Measurements from ENCODE around the gene ARHGAP15.

Gene ARHGAP15

DNA sequence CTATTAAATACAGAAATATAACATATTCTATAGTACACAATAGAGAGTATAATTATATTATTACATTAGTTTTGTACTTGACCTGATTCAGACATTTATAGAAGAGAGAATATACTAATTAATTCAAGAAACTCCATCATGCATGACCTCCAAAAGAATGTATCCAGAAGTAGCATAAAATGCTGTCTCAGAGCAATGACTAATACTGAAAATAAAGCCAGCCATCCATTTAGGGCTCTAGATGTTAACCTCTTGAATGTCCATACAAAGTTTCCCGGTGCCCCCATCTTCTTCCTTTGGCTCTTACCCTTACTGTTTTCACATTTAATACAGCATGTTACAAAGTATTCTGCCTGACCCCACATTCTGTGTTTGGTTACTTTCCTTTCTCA is 102.0 kb downstream of the ARHGAP15 start:
- Mint-ChIP-seq H3K27me3 (no peaks in the 10 kb centered on the region), H3K4me3 (no peak overlapping the region), H3K9me3 (peaks cover 4% of the 10 kb centered on the region), H3K4me1 (peaks cover 1% of the 10 kb centered on the region), H3K36me3 (peaks cover 51% of the 10 kb centered on the region), H3K27ac (no peak overlapping the region)
- DNase-seq (ENCODE audit: low spot score in 2 of 2) = no peak
- ATAC-seq (ENCODE audit: low read depth) = no peak

DNA sequence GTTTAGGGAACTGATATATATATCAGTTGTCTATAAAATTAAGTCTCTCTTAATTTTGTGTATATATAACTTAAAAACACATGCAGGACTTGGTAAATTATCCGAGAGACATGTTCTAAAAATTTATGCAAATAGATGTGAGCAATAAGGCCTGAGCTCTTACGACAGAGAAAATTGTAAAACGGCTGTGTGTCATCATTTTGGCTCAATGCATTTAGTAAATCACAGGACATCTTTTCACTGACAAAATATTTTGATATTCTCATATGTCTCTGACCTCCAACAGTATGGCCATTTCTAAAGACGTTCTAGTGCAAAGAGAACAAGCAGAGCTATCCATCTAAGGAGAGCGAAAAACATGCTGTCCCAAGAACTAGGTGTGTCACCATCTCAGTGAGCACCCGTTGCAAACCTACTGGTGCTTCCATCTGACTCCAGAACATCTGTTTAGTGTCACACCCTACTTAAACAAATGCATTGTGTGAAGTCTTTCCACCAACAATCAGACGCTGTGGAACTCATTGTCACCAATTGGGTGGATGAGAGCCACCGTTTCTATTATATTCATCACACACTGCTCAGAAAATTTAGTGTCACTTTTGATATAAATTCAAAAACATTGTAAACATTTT is 108.0 kb downstream of the ARHGAP15 start:
- DNase-seq (ENCODE audit: low spot score in 2 of 2) (no peak), ATAC-seq (ENCODE audit: low read depth) (no peak)
- peaks cover 18% of the 10 kb centered on the region for H3K4me1 Mint-ChIP-seq
- peaks cover 4% of the 10 kb centered on the region for H3K9me3 Mint-ChIP-seq
- H3K27ac Mint-ChIP-seq = no peak overlapping the region
- H3K4me3 Mint-ChIP-seq = no peak overlapping the region
- no peaks in the 10 kb centered on the region for H3K27me3 Mint-ChIP-seq
- peaks cover 47% of the 10 kb centered on the region for H3K36me3 Mint-ChIP-seq

DNA sequence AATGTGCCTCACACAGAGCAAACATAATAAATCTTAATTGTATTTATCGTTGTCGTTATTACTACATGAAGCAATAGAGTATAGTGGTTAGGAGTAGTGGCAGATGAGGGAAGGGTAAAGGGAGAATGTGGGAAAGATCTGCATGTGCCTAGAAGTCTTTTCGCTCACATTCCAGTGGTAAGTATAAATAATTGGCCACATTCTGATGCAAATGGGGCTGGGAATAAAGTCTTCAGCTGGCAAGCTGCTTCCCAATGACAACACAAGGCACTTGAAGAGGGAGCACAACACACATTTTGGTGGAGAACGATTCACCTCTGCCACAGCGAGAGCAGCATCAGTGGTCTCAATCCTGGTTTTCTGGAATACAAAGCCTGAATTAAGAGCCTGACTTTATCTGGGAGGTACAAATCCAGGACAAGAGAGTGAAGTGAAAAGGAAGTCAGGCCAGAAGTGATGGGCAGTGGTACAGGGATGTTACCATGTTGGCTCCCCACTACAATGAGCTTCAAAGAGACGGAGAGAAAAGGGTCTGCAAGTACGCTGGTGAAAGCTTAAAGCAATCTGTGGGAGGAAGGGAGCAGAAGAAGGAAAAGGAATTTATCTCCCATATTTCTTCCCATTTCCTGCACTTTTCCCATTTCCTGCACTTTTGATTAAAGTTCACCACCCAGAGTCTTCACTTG is 112.3 kb downstream of the ARHGAP15 start:
- no peak for ATAC-seq (ENCODE audit: low read depth)
- peak overlapping the region; percentile 57 for H3K27ac Mint-ChIP-seq

DNA sequence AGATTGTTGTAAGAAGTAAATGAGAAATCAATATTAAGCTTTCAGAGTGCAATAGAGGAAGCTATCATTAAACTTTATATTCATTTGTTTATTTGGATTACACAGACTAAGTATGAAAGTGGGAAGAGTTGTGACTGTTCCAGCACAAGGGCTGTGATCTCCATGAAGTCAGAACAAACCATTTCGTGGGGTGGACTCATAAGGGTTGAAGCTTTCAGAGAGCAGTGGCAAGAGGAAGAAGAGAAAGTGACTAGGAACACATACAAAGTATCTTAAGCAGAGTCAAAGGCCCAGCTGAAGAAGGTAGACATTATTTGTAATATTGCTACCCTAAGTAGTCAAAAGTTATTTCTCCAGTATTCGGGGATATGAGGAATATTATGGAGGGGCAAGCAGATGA is 117.0 kb downstream of the ARHGAP15 start:
- Mint-ChIP-seq H3K27me3 (no peaks in the 10 kb centered on the region), H3K27ac (no peak overlapping the region), H3K9me3 (no peaks in the 10 kb centered on the region), H3K36me3 (peaks cover 16% of the 10 kb centered on the region), H3K4me3 (no peak overlapping the region), H3K4me1 (peaks cover 14% of the 10 kb centered on the region)
- DNase-seq (ENCODE audit: low spot score in 2 of 2) (no peak), ATAC-seq (ENCODE audit: low read depth) (no peak)

More for the DNA sequence above, 112.3 kb downstream of the ARHGAP15 start:
- no peak for DNase-seq (ENCODE audit: low spot score in 2 of 2)
- H3K4me1 Mint-ChIP-seq = peaks cover 15% of the 10 kb centered on the region
- H3K9me3 Mint-ChIP-seq = no peaks in the 10 kb centered on the region
- H3K36me3 Mint-ChIP-seq = peaks cover 15% of the 10 kb centered on the region
- H3K27me3 Mint-ChIP-seq = no peaks in the 10 kb centered on the region
- no peak overlapping the region for H3K4me3 Mint-ChIP-seq

DNA sequence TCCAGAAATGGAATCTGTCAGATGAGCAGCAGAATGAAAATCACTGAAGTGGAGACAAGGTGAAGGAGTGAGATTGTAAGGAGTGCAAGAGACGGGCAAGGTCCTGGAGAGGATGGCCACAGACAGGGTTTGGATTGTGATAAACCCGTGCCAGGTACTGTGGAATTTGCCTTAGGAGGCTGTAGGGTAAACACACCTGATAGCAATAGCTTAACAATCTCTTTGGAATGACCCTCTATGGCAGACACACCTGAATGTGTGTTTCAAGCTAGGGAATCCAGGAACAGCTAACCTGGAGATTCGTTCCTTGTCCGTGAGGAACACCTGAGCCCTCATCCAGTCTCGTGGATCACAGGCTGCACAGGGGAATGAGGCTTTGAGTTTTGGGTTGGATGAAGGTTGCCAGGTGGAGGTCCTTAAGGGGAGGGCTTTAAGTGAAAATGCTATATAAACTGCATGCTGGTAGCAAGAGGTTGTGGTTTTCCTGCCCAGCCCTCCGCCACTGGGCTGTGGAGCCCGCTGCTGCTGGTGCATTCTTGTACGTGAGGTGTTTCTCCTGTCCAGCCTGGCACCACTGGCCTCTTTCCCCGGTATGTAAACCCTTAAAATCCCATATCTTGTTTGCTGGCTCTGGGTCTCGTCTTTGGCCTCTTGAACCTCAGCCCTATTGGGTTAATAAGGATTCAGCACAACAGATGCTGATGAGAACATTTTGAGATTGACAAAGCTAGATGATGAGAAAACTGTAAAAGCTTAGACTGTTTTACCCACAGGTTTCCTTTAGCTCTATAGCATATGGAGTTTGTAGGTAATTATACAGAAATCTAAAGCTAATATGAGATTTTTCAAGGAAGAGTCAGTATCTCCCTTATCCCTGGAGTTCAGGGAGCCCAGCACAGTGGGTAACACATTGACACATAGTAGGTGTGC is 117.9 kb downstream of the ARHGAP15 start:
- H3K4me1 Mint-ChIP-seq = peaks cover 6% of the 10 kb centered on the region
- DNase-seq (ENCODE audit: low spot score in 2 of 2) (no peak), ATAC-seq (ENCODE audit: low read depth) (no peak)
- no peaks in the 10 kb centered on the region for H3K27me3 Mint-ChIP-seq
- H3K27ac Mint-ChIP-seq = no peak overlapping the region
- no peak overlapping the region for H3K4me3 Mint-ChIP-seq
- H3K9me3 Mint-ChIP-seq = no peaks in the 10 kb centered on the region
- peaks cover 8% of the 10 kb centered on the region for H3K36me3 Mint-ChIP-seq

DNA sequence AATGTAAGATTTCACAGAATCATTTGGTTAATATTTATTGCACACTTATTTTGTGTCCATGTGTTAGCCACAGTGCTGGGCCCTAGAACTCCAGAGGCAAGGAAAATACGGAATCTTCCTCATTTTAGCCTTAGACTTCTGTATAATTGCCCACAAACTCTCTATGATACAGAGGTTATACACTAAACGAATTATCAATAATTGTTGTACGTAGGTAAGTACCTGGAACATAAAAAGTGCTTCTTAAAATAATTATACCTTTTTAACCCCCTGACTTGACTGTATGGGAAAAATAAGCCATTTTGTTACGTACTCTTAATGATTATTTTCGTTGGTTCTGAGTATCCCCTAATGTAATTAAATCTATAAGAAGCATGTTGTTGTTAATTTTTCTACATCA is 119.4 kb downstream of the ARHGAP15 start:
- H3K9me3 Mint-ChIP-seq = no peaks in the 10 kb centered on the region
- H3K4me3 Mint-ChIP-seq = no peak overlapping the region
- DNase-seq (ENCODE audit: low spot score in 2 of 2) = no peak
- peaks cover 13% of the 10 kb centered on the region for H3K36me3 Mint-ChIP-seq
- H3K27me3 Mint-ChIP-seq = no peaks in the 10 kb centered on the region
- no peak overlapping the region for H3K27ac Mint-ChIP-seq
- ATAC-seq (ENCODE audit: low read depth) = no peak
- peaks cover 13% of the 10 kb centered on the region for H3K4me1 Mint-ChIP-seq

DNA sequence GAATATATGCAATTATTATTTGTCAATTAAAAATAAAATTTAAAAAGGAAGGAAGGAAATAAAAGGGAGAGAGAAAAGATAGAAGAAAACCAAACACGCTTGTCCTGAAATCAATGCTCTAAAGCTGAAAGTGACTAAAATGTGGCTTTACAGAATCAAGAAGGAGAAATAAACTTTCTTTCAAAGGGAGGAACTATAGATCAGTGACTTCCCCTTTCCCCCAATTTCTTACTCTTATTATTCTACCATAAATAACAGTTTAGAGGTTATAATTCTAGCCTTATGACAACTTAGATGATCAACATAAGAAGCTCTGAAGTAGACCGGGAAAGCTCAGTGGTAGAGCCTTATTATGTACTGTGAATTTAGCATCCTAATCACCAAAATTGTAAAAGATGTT is 122.5 kb downstream of the ARHGAP15 start:
- Mint-ChIP-seq H3K9me3 (no peaks in the 10 kb centered on the region), H3K36me3 (peaks cover 13% of the 10 kb centered on the region), H3K27ac (peak overlapping the region; percentile 67), H3K4me3 (no peak overlapping the region), H3K4me1 (peaks cover 25% of the 10 kb centered on the region), H3K27me3 (no peaks in the 10 kb centered on the region)
- ATAC-seq (ENCODE audit: low read depth) (peak; percentile 73), DNase-seq (ENCODE audit: low spot score in 2 of 2) (no peak)

DNA sequence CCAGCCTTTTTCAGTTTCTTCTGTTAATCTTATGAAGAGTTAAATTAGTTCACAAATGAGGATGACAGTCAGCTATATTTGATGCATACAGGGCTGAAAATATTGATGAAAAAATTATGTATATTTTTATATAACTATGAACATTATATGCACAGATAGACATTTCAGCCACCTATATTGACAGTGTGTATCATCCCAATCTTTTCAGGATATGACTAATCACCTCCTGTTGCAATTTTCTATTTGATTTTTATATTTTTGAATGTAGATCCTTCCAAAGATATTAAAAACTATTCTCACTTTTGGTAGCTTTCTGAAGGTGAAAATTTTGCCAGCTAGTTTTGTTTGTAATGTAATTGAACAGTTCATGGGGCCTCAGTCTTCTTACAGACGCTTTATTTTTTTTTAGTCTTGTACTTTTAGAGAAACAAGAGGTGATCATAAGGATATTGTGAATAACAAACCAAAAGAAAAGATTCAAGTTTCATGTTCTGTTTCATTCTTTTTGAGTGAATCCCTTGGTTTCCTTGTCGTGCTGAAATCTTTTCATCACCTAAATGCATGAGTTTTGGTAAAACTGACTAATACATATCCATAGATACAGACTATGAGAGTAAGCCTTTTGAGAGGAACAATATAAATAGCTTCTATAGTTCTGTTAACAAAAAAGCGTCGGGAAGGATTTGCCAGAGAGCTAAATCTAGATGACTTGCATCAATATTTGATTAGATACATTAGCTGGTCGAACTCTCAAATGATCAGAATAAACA is 123.1 kb downstream of the ARHGAP15 start:
- DNase-seq (ENCODE audit: low spot score in 2 of 2) (no peak), ATAC-seq (ENCODE audit: low read depth) (no peak)
- H3K9me3 Mint-ChIP-seq = no peaks in the 10 kb centered on the region
- no peaks in the 10 kb centered on the region for H3K27me3 Mint-ChIP-seq
- peak overlapping the region; percentile 71 for H3K27ac Mint-ChIP-seq
- no peak overlapping the region for H3K4me3 Mint-ChIP-seq
- H3K4me1 Mint-ChIP-seq = peaks cover 26% of the 10 kb centered on the region
- H3K36me3 Mint-ChIP-seq = peaks cover 13% of the 10 kb centered on the region

DNA sequence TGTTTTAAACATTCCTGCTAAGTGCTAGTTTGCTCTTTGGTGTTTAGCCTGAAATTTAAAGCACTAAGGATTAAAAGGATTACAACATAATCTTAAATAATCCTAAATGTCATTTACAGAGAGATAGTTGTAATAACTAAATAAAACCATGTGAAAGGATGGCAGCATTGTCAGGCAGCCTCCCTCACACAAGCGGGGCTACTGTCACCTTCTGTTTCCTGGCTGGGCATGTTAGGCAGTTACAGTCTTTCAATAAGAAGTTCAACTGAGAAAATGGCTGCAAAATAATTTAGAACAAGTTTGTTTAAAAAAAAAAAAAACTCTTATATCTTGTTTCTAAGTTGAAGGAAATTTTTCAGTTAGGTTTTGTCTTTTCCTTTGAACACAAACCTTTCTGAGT is 124.9 kb downstream of the ARHGAP15 start:
- no peak overlapping the region for H3K4me3 Mint-ChIP-seq
- H3K27ac Mint-ChIP-seq = peak overlapping the region; percentile 71
- no peak for DNase-seq (ENCODE audit: low spot score in 2 of 2)
- no peaks in the 10 kb centered on the region for H3K27me3 Mint-ChIP-seq
- H3K9me3 Mint-ChIP-seq = no peaks in the 10 kb centered on the region
- peaks cover 32% of the 10 kb centered on the region for H3K4me1 Mint-ChIP-seq
- H3K36me3 Mint-ChIP-seq = peaks cover 13% of the 10 kb centered on the region
- peak; percentile 35 for ATAC-seq (ENCODE audit: low read depth)

DNA sequence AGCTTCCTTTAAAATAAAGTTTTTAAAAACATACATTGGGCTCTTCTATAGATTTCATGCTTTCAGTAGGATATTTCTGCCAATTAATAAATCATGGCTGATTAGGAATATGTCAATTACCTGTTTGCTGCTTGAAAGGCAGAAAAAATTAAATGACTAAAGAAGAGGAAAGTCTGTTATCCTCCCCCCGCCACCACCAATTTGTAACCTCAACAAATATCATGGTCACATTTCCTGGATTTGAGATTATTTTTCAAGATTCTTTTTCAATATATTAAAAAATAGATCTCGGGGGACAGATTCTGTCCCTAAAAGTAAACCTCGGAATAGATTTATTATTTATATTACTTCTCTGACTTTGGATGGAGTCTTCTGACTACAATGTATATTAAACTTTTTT is 125.9 kb downstream of the ARHGAP15 start:
- no peak overlapping the region for H3K27ac Mint-ChIP-seq
- peaks cover 36% of the 10 kb centered on the region for H3K4me1 Mint-ChIP-seq
- DNase-seq (ENCODE audit: low spot score in 2 of 2) = no peak
- no peak for ATAC-seq (ENCODE audit: low read depth)
- no peak overlapping the region for H3K4me3 Mint-ChIP-seq
- H3K36me3 Mint-ChIP-seq = peaks cover 13% of the 10 kb centered on the region
- no peaks in the 10 kb centered on the region for H3K9me3 Mint-ChIP-seq
- no peaks in the 10 kb centered on the region for H3K27me3 Mint-ChIP-seq

DNA sequence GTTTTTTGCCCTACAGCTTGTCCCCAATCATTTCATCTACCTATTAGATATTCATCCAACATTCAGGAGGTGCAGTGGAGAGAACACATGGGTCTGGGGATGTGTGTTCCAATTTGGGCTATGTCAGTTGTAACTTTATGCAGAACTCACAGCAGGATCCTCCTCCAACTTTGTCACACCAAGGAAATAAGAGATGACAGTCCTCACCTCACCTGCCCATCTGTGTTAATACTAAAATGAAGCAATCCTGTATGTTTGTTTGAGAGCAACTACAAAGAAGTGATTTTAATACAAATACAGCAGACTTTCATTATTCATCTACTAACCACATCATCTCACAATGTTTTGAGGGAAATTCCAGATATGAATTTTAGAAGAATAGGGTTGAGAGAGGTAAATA is 126.7 kb downstream of the ARHGAP15 start:
- H3K4me1 Mint-ChIP-seq = peaks cover 32% of the 10 kb centered on the region
- H3K36me3 Mint-ChIP-seq = peaks cover 7% of the 10 kb centered on the region
- DNase-seq (ENCODE audit: low spot score in 2 of 2) (no peak), ATAC-seq (ENCODE audit: low read depth) (peak; percentile 25)
- no peaks in the 10 kb centered on the region for H3K9me3 Mint-ChIP-seq
- H3K27ac Mint-ChIP-seq = peak overlapping the region; percentile 56
- no peaks in the 10 kb centered on the region for H3K27me3 Mint-ChIP-seq
- H3K4me3 Mint-ChIP-seq = peak overlapping the region; percentile 39

DNA sequence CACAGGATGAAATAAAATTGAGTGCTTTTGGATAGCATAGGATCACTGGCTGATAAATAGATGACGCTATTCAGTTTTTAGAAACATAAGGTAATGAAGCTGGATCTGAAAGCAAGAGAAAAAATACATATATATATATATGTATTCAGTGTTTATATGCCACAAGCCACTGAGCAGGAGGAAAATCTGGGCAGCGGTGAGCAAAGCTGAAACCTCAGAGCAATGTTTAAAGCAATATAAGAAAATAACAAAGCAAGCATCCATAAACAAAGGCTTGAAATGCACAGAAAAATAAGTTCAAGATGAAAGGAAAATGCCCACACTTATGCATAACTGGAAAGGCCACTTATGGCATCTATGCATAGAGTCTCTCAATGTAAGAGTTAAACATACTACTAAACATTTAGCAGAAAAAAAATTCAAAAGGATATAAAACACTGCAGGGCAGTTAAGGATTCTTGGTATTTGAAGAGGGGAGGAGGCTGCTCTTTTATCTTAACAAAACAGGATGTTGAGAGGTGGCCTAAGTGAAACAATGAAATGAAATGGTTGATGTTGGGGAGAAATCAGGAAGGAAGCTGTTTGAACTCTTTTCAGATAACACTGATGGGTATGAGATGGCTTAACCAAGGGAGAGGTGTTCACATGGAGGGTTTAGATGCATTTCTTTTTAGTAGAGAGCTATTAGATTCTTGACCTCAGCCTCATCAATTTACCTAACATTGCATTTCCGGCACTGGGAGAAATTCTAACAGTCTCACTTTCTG is 129.1 kb downstream of the ARHGAP15 start:
- Mint-ChIP-seq H3K27ac (peak overlapping the region; percentile 56), H3K9me3 (peaks cover 1% of the 10 kb centered on the region), H3K27me3 (no peaks in the 10 kb centered on the region), H3K36me3 (peaks cover 3% of the 10 kb centered on the region), H3K4me1 (peaks cover 43% of the 10 kb centered on the region), H3K4me3 (peak overlapping the region; percentile 11)
- peak; percentile 19 for ATAC-seq (ENCODE audit: low read depth)
- DNase-seq (ENCODE audit: low spot score in 2 of 2) = no peak

DNA sequence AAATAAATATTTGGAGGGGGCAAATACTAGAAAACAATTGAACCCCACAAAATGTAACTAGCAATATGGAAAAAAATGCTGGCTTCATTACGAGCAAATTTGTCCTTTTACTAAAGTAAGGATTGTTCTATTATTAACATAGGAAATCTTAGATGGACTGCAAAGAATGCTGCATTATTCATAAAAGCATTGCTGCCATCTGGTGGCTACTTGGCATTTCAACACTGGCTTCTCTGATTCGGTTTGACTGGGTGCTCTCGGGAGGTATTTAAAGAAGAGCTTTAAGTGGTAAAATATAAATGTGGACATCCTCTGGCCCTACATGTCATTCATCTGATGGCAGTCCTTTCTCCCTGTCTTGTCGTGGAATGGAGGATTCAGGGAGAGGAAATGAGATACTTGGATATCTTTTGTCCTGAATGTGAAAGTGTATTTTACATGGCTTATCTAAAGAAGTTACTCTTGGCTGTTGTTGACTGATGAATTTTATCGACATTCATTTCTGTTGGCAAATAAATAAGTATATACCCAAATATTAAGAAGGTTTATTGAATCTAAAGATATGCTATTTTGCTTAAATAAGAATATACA is 130.2 kb downstream of the ARHGAP15 start:
- Mint-ChIP-seq H3K27me3 (no peaks in the 10 kb centered on the region), H3K27ac (peak overlapping the region; percentile 86), H3K4me1 (peaks cover 43% of the 10 kb centered on the region), H3K9me3 (peaks cover 1% of the 10 kb centered on the region), H3K36me3 (peaks cover 3% of the 10 kb centered on the region), H3K4me3 (no peak overlapping the region)
- ATAC-seq (ENCODE audit: low read depth) (peak; percentile 28), DNase-seq (ENCODE audit: low spot score in 2 of 2) (peak; percentile 33 to 55)
